Activated T-cell treated with anti-CD3 and anti-CD28 coated beads for 4 hours (primary cell): ENCODE results near the gene DZIP3.
"Not testable (repeated sequence)": the region's sequence is repeated elsewhere in the genome, so short reads cannot be mapped to it uniquely, and the experiment has no call there.

Experiments
- DNase-seq: peaks from one replicate; pipeline ENCODE4 v3.0.0-alpha.2; 2020

DZIP3 gene

GRCh38 chr3:108599677-108600409 lies 10.3 kb downstream of the DZIP3 start:
- DNase-seq: no peak

- DNase-seq: no peak
Measured at GRCh38 chr3:108602249-108602934, 12.9 kb downstream of the DZIP3 start.

- no peak for DNase-seq
Measured at GRCh38 chr3:108602935-108603294, 13.4 kb downstream of the DZIP3 start.

GRCh38 chr3:108603691-108604090 lies 14.2 kb downstream of the DZIP3 start:
- DNase-seq: no peak

- DNase-seq: no peak
Measured at GRCh38 chr3:108605028-108605427, 15.5 kb downstream of the DZIP3 start.

- no peak for DNase-seq
Measured at GRCh38 chr3:108605491-108605890, 16.0 kb downstream of the DZIP3 start.

- no peak for DNase-seq
Measured at GRCh38 chr3:108608750-108609149, 19.2 kb downstream of the DZIP3 start.

GRCh38 chr3:108610651-108611050 lies 21.1 kb downstream of the DZIP3 start:
- DNase-seq: no peak

- DNase-seq: not testable (repeated sequence)
Measured at GRCh38 chr3:108616090-108616489, 26.6 kb downstream of the DZIP3 start.

GRCh38 chr3:108620250-108620649 lies 30.7 kb downstream of the DZIP3 start:
- no peak for DNase-seq

- no peak for DNase-seq
Measured at GRCh38 chr3:108623504-108623903, 34.0 kb downstream of the DZIP3 start.

GRCh38 chr3:108629974-108630373 lies 40.5 kb downstream of the DZIP3 start:
- no peak for DNase-seq

- no peak for DNase-seq
Measured at GRCh38 chr3:108642526-108642925, 53.0 kb downstream of the DZIP3 start.

GRCh38 chr3:108645364-108645763 lies 55.8 kb downstream of the DZIP3 start:
- no peak for DNase-seq

- DNase-seq: not testable (repeated sequence)
Measured at GRCh38 chr3:108655664-108656063, 66.1 kb downstream of the DZIP3 start.

GRCh38 chr3:108661699-108662098 lies 72.2 kb downstream of the DZIP3 start:
- no peak for DNase-seq

- DNase-seq: peak; percentile 49
Measured at GRCh38 chr3:108662142-108662738, 72.7 kb downstream of the DZIP3 start.

GRCh38 chr3:108664266-108664665 lies 74.7 kb downstream of the DZIP3 start:
- DNase-seq: no peak

GRCh38 chr3:108667312-108667711 lies 77.8 kb downstream of the DZIP3 start:
- no peak for DNase-seq

GRCh38 chr3:108669208-108669607 lies 79.7 kb downstream of the DZIP3 start:
- no peak for DNase-seq

- DNase-seq: no peak
Measured at GRCh38 chr3:108672701-108673100, 83.2 kb downstream of the DZIP3 start.

GRCh38 chr3:108673988-108674661 lies 84.6 kb downstream of the DZIP3 start:
- no peak for DNase-seq

- DNase-seq: no peak
Measured at GRCh38 chr3:108677811-108678210, 88.3 kb downstream of the DZIP3 start.

GRCh38 chr3:108692286-108692685 lies 102.8 kb downstream of the DZIP3 start:
- not testable (repeated sequence) for DNase-seq
